ENCODE measurements around the gene TLX3.

DNA sequence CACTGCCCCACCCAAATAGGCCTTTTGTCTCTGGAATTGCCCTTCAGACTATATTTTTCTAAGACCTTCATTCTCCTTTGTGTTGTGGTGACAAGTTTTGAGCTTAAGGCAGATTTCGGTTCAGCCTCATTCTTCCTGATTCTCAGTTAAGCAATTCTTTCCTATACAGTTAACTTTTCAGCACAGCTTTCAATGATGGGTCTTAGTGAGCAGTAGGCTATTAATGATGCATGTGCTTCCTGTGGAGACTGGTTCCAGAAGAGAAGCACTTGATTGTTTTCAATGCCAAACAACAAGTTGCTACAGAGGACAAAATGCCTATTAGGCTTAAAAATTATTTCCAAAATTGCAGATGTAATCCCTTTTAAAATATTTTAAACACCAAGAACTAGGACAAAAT is 47.7 kb upstream of the TLX3 start:
- TF ChIP-seq EZH2 (IDR thresholded peaks at IDR 0.05; ENCODE audit: low read length) = no peak
- no peak for TF ChIP-seq CTCF (optimal IDR thresholded peaks at IDR 0.05 in 1 of 3, IDR thresholded peaks at IDR 0.05 in 1 of 3, conservative IDR thresholded peaks at IDR 0.05 in 1 of 3; ENCODE audit: extremely low read depth in 1 of 3, insufficient read depth in 2 of 3, low read length in 3 of 3)

Data from keratinocyte (primary cell).